Endothelial cell (in vitro differentiated cells): ENCODE data around the gene NDUFS7. TPM values are rescaled to one million over a fixed set of nuclear protein-coding genes. Genes with fewer than 3 reads are reported as not detected.

Source experiments
- DNase-seq: peaks from one replicate; pipeline ENCODE4 v3.0.0; 2021; ENCODE audit warnings: low spot score
- H3K27ac Mint-ChIP-seq: one replicate; pipeline ENCODE4 v1.8.0; 2021; ENCODE audit warnings: mixed read lengths, inconsistent platforms; ENCODE audit not compliant: unreplicated experiment
- H3K27me3 Mint-ChIP-seq: one replicate; pipeline ENCODE4 v1.8.0; 2021; ENCODE audit warnings: mild to moderate bottlenecking, moderate library complexity, mixed read lengths, inconsistent platforms; ENCODE audit not compliant: unreplicated experiment
- H3K36me3 Mint-ChIP-seq: one replicate; pipeline ENCODE4 v1.8.0; 2021; ENCODE audit warnings: mild to moderate bottlenecking, low read depth, mixed read lengths, inconsistent platforms; ENCODE audit not compliant: unreplicated experiment
- H3K4me1 Mint-ChIP-seq: one replicate; pipeline ENCODE4 v1.8.0; 2021; ENCODE audit warnings: mild to moderate bottlenecking, mixed read lengths, inconsistent platforms; ENCODE audit not compliant: unreplicated experiment
- H3K4me3 Mint-ChIP-seq: one replicate; pipeline ENCODE4 v1.8.0; 2021; ENCODE audit warnings: mild to moderate bottlenecking, mixed read lengths, inconsistent platforms; ENCODE audit not compliant: unreplicated experiment
- H3K9me3 Mint-ChIP-seq: one replicate; pipeline ENCODE4 v1.8.0; 2021; ENCODE audit warnings: mixed read lengths, inconsistent platforms; ENCODE audit not compliant: unreplicated experiment
- CTCF ChIP-seq: fragments of 200-600 bp; sonication (generic); IDR thresholded peaks from one replicate; pipeline ENCODE4 v1.5.0; 2021; ENCODE audit warnings: antibody characterized with exemption; ENCODE audit not compliant: unreplicated experiment
- total RNA-seq: library from RNA; stranded (reverse); fragmentation: NEBNext Ultra II Directional; extraction: Animal tissue kit (Norgen Biotek cat#: 25700); gene quantifications from one replicate; pipeline ENCODE4 v1.2.1, GENCODE V29; 2021; ENCODE audit not compliant: unreplicated experiment

Gene NDUFS7
- total RNA-seq, 1 donor from 2014 or later, result 84.0 TPM

GRCh38 chr19:1409204-1410005, 25.7 kb downstream of the NDUFS7 start:
- Mint-ChIP-seq H3K4me1 (peaks cover 25% of the 10 kb centered on the region), H3K36me3 (peaks cover 13% of the 10 kb centered on the region), H3K27me3 (peaks cover 23% of the 10 kb centered on the region), H3K4me3 (peak overlapping the region; percentile 98), H3K27ac (peak overlapping the region; percentile 95), H3K9me3 (no peaks in the 10 kb centered on the region)
- no peak for TF ChIP-seq CTCF
- no peak for DNase-seq

- Mint-ChIP-seq H3K4me3 (peak overlapping the region; percentile 98), H3K27me3 (peaks cover 23% of the 10 kb centered on the region), H3K27ac (peak overlapping the region; percentile 42), H3K9me3 (no peaks in the 10 kb centered on the region), H3K4me1 (peaks cover 31% of the 10 kb centered on the region), H3K36me3 (peaks cover 13% of the 10 kb centered on the region)
- no peak for DNase-seq
- no peak for TF ChIP-seq CTCF
These were observed 26.6 kb downstream of the NDUFS7 start for GRCh38 chr19:1410136-1410786.

GRCh38 chr19:1410789-1411188, 27.1 kb downstream of the NDUFS7 start:
- H3K27me3 Mint-ChIP-seq, result peaks cover 23% of the 10 kb centered on the region

GRCh38 chr19:1411255-1412191, 27.8 kb downstream of the NDUFS7 start:
- Mint-ChIP-seq H3K27me3 (peaks cover 20% of the 10 kb centered on the region), H3K4me1 (peaks cover 34% of the 10 kb centered on the region), H3K27ac (peak overlapping the region; percentile 21), H3K36me3 (peaks cover 10% of the 10 kb centered on the region), H3K9me3 (no peaks in the 10 kb centered on the region), H3K4me3 (peak overlapping the region; percentile 72)
- DNase-seq, result no peak
- no peak for TF ChIP-seq CTCF

More at GRCh38 chr19:1410789-1411188, 27.1 kb downstream of the NDUFS7 start:
- DNase-seq, result no peak
- Mint-ChIP-seq H3K4me3 (peak overlapping the region; percentile 72), H3K36me3 (peaks cover 13% of the 10 kb centered on the region), H3K27ac (peak overlapping the region; percentile 21), H3K4me1 (peaks cover 35% of the 10 kb centered on the region), H3K9me3 (no peaks in the 10 kb centered on the region)
- TF ChIP-seq CTCF, result no peak
